ENCODE results near the gene FBXW8.

The FBXW8 gene

DNA sequence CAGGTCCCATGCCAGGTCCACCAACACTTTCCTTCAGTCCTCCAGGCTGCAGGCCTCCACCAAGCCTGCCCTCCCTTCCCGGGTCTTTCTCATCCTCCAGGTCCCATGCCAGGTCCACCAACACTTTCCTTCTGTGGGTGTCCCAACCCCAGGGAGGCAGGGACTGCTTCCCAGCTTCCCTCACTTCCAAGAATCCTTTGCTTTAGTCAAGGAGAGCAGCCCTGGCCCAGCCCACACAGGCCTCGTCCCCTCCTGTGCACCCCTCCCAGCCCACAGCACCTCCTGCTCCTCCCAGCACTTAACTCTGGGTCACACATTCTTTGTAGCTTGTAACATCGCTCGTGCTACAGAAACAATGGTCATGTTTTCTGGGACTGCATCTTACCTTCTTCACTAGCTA is 115.6 kb downstream of the FBXW8 start:
- no peak for FAIRE-seq

DNA sequence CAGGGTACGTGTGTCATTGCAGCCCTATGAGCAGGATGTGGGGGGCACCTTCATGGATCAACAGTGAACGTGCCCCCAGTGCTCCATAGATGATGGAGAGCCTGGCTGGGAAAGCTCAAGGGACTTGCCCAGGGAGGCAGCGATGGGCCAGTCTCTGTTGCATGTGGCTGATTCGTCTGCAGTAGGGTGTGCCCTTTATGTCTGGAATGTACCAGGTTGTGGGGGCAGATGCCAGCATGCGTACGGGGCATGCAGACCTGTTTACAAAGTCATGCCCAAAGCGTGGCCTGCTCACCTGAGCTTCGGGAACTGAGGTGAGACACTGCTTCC is 116.1 kb downstream of the FBXW8 start:
- FAIRE-seq = no peak

DNA sequence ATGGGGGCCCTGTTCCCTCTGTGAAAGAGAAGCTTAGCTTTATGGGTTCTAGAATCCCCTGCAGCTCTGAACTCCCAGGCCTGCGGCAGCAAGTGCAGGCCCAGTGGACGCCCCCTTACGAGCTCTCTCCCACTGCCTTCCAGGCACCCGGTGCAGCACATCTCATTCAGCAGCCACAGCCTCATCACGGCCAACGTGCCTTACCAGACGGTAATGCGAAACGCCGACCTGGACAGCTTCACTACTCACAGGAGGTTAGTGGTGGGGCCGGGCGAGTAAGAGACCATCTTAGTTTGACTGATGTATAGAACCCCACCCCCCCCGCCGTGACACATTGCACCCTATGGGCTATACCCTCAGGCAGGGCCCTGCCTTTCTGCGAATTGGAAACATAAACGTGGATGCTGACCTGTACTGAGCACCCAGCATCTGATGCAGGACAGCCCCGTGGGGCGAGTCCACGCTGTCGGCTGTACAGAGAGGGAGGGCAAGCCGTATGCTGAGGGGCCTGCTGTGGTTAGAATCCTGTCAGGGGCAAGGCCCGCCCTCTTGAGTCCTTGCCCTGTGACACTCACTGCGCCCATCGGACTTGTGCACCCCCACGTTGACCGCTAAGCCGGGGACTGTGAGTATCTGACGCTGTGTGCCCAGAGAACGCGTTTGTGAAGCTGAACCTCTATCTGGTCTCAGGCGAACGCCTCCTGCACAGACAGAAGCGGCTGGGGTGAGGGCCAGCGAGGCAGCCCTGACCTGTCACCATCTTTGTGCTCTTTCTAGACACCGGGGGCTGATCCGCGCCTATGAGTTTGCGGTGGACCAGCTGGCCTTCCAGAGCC is 116.7 kb downstream of the FBXW8 start:
- no peak for FAIRE-seq

DNA sequence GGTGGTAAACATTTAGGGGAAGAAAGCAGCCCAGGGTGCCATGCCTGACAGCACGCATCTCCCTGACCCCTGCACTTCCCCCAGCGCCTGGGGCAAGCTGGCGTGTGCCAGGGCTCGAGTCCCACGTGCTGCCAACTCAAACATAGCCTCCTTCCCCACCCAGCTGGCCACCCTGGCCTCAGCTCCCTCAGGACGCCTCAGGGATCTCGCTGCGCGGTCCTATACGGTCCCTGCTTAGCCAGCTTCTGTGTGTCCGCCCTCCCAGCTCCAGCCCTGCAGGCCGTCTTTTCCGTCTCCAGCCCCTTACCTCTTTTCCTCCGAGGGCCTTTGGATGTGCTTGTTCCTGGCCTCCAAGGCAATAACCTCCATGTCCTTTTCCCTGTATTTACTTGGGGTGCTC is 117.5 kb downstream of the FBXW8 start:
- no peak for FAIRE-seq

DNA sequence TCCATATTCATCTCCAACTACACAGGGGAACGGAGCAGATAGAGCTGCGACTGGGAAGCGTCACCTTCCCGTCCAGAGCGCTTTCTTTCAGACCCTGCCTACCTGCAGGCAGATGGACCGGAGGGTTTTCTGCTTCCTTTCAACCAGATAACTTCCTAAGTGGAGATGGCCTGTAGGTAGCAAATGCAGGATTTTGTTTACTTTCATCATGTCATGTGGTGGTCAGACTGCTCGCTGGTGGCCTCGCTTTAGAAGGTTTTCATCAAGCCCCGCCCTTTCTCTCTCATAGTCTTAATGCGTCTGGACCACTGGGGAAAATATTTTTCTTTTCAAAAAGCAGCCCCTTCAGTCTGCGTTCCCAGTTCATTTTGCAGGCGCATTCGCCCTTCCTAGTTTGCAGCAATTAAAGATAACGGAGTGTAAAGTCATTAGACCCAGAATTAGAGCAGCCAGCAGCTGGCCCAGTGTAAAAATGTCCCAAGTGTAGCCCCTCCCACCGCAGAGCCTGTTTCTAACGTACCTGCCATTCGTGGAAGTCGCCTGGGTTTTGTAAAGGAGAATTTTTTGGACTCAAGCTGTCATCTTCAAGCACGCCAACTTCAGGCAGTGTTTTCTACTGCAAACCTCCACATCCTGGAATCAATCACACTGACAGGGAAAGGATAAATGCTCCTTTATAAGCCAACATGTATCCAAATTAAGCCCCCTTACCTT is 119.6 kb downstream of the FBXW8 start:
- FAIRE-seq = no peak

DNA sequence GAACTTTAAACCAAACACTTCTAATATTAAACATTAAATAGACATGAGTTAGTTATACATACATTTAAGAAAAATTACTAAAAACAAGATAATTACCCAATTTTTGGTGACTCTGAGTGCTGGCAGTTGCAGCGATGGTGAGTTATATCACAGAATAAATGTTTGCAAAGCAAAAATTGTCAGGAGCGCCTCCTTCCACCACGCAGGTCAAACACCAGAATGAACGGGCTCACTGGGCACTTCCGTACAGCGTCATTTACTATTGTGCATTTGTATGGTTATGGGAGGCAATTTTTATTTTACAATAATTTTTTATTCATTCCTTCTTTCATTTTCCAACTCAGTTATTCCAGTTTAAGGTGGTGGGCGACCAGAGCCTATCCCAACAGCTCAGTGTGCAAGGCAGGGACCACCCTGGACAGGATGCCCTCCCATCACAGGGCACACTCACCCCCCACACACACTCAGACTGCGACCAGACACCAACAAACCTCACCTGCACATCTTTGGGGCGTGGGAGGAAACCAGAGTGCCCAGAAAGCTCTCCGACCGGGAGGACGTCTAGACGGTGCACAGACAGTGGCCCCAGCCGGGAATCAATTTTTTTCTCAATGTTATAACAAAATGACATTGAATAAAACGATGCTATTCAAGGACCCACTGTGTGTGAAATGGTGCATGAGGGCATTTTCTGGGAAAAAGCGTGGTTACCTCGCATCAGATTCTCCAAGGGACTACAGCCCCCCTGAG is 121.3 kb downstream of the FBXW8 start:
- no peak for FAIRE-seq

DNA sequence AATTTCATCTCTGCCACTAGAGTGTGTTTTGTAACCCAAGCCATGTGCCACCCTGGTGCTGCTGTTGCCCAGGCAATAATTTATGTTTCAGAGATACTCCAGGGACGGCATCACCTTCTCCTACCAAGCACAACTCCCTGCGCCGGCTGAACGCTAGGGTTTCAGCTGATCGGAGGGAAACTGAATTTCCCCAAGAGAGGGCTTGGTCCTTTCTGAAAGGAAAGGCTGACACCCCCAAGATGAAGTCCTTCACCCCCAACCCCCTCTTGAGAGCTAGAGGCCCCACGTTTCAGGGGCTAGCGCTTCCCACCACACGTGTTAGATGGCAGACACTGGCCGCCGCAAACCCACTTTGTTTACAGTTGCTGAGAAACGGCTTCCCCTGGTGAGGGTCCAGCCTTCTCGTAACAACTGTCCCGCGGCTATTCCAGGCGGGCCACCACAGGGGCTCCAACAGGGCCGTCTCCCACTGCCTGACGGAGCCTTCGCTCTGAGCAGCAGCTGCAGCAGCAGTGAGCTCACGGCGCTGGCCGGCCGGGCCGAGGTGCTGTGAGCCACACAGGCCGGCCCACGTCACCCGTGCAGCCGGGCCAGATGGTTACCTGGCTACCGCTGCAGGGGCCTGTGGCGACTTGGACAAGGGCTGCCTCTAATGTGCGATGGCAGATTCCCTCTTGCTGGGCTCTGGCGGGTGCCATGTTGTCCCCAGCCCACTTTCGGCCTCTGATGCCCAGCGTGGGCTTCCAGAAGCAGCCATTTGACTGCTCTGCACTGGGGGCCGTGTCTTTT is 122.0 kb downstream of the FBXW8 start:
- FAIRE-seq = no peak

DNA sequence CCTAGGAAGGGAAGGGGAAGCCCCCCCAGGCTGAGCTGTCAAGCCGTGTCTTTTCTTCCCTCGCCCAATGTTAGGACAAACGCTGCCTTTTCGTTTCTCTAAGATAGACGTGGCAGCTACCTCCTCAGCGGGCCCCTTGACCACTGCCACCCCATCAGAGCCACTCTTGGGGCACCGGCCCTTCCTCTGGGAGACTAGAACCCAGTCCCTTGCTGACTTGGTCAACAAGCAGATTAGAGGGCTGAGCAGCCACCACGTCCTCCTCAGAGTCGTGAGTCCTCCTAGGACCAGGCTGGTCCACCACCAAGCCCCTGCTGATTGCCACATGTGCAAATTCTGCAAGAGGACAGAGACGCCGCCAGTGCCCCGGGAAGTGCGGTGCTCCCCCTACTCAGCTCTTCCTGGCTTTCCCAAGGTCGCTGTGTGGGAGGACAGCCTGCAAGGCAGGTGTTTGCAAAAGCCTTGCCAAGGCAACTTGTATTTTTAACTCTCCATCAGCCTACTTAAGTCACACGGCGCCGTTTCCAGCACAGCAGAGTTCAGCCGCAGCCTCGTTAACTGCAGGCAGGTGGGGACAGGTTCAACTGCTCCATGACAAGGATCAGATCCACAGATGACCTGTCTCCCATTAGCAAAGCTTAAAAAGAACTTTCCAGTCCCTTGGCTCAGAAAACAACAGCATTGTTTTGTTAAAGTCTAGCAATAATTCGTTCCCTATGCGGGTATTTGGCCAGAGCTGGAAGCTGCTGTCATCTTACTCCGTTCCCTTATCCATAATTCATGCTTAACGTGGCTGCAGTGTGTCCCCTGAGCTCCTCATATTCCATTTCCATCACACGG is 122.9 kb downstream of the FBXW8 start:
- FAIRE-seq = no peak

DNA sequence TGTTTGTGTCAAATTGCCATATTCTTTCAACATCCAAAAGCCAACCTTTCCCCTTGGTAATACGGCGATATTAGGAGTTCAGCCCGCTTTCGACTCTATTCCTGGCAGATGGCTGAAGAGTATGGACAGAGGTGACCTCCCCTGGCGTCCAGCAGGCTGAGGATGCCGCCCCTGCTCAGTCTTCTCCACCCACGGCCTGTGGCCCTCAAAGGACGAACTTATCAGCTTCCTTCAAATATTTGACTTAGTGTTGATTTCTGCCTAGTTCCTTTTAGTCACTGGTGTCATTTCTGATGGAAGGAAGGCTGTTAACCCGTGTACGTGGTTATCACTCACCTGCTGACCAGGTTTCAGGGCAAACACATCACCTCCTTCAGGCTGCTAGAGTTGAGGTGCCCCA is 123.5 kb downstream of the FBXW8 start:
- no peak for FAIRE-seq

DNA sequence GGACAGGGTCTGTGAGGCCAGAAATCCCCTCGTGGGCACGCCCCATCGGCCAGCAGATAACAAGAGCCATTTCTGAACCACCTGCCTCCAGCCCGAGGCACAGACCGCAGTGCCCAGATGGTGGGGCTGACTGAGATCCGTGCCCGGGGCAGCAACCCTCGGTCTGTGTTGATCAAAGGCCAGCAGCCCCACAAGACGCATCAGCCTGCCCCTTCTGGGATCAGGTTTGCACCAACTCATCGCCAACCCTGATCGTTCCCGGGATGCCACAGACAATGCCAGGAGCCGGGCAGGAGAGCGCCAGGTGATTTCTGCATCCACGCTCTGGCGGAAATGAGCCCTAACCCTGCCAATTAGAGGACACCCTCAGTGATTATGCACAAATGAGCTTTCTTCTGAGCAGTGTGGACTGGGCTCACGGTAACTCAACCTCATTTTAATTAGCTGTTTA is 124.0 kb downstream of the FBXW8 start:
- no peak for FAIRE-seq

DNA sequence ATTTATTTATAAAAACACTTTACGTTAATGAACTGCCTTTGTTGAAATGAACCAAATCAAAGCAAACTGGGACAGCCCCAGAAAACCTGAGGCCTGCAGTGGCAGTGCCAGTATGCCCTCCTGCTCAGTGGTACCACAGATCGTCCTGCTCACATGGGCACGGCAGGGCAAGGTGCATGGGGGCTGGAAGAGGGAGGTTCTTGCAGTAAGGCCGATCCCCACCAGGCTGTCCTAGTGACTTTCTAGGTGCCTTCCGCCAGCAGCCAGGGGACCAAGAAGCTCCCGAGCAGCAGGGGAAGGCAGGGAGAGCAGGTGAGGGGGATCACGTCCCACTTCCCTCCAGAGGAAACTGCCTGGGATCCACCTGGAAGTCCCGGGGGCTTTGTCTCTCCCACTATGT is 124.5 kb downstream of the FBXW8 start:
- no peak for FAIRE-seq

DNA sequence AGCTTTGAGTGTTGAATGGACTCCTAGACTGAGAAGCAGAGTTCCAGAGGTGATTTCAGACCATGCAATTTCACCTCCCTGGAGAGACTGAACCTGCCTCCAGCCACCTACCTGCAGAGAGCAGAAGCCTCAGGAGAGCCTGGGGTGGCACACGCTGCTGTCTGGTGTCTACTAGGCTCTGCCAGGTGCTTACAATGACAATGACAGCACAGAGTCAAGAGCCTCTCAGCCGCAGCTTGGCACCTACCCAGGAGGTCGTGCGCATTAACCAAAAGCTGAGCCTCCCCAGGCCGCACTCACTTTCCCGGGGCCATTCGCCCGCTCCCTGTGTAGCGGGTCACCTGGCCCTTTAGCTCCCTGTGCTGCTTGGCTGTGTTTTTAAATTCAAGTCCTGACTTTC is 125.3 kb downstream of the FBXW8 start:
- FAIRE-seq = no peak

DNA sequence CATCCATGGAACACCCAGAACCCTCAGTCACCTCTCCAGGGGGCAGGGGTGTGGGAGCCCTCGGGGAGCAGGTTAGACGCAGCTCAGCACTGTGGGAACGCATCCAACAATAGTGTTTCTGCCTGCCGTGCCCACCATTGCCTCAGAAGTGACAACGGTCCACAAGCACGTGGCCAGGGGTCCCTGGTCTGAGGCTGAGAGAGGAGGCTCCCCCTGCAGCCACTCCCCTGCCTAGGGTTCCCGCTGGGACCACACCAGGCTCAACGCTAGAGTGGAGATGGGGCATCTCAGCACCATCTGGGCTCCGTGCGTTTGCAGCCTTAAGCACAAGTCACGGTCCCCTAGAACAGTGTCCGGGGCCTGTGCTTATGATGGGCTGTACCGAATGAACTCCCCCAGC is 125.8 kb downstream of the FBXW8 start:
- no peak for FAIRE-seq

DNA sequence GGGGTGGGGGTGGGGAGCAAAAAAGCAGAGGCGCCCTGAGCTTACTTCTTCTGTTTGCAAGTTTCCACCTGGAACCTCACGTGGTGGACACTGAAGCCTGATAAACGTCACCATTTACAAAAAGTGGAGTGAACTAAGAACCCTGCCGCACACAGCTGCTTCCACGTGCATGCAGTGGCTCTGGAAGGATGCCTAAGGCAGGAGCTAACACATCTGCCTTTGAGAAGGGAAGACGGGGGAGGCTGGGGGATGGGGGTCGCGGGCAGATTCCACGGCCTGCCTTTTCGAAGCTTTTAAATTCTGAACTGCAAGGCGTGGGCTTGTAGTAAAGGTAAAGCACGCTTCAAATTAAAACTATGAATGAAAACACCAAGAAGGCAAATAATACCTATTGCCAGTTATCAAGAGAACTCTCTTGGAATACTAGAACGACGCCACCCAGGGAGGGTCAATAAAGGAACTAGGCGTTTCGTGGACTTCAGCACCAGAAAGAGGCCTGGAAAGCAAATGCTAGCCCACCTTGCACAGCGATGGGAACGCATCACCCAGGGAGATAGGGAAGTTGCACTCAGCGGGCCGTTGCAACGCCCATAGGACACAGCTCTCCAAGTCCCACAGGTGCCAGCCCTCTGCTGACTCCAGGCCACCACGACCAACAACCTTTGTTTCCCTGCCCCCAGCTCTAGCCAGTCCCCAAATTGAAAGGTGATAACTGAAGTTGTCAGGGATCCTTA is 126.7 kb downstream of the FBXW8 start:
- no peak for FAIRE-seq

DNA sequence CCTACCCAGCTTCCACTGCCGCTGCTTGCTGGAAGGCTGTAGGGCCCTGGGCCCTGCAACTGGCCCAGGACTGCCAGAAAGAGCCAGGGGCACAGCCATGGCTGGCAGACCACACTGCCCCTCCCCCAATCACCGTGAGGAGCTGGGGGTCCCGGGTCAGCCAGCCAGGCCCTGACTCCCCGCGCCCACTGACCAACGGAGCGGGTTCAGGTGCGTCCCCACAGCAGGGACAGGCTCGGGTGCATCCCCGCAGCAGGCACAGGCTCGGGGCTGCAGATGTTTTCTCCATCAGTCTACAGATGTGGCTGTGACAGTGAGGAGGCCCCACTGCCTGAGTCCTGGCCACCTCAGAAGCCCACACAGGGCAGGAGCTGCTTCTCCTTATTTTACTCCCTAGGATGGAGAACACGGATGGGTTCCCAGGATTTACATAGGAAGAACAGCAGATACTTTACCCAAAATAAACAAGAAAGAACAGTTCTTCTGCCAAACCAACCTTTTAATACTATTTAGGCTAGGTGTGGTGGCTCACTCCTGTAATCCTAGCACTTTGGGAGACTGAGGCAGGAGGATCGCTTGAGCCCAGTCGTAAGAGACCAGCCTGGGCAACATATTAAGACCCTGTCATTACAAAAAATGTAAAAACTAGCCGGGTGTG is 127.4 kb downstream of the FBXW8 start:
- FAIRE-seq = no peak

DNA sequence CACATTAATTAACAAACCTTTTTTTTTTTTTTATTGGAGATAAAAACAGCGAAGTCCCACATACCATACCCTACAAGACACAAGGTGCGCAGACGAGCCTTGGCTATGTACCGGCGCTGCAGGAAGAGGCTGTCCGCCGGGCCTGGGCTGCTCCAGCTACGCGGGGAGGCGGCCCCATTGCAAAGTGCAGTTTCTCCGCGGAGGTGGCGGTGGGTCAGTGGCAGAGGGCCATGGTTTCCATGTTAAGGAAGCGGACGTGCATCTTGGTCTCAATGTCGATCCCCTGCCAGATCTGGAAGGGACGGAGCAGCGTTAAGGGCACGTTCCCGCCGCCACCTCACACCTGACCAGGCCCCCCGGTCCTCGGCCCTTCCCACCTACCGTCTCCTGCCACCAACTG is 128.2 kb downstream of the FBXW8 start:
- FAIRE-seq = no peak

DNA sequence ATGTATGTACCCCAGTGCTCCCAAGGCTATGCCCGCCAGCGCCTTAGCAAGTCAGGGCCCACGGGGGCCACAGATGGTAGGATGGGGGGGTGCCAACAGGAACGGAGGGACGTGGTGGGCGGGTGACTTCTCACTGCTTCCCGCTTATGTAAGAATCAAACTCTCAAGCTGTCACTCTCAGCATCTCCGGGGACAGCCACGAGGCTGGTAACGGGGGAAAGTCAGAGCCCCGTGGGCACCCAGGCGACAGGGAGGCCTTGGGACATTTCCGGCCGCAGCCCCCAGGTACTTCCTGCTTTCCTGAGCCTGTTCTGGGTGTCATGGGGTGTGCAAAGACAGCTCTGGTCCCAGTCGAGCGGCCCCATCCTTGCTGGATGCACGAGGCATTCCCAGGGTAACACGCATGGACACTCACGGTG is 129.2 kb downstream of the FBXW8 start:
- no peak for FAIRE-seq

DNA sequence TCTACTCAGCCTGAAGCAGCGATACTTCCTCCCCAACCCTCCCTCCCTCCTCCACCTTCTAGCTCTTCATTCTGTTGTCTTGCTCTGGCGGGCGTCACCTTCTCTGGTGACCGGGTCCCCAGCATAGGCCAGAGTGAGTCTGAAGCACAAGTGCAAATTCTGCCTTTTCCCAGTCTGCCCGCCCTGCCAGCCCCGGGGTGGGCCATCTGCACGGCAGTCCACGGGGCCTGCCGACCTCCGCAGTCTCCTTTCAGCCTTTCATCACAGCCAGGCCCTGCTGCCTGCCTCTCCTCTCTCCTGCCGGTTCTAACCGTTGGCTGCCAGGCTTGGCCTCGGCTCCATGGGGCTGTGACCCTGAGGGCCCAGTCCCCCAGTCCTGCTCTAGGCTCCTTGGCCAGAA is 129.7 kb downstream of the FBXW8 start:
- FAIRE-seq = no peak

DNA sequence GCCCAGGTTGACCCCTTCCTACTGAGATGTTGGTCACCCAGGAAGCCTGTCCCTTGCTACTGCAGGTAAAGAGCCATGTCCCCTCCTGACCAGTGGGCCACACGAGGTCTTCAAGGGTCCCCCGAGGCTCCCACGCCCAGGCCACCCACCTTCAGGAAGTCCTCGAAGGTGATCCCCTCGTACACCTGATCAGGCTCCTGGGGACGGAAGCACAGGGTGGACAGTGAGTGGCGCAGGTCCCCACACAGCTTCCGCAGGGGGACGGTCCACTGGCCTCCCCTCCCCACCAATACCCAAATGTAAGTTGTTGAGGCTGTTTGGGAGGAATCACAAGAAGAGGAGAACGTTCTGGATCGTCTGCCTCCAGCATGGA is 131.0 kb downstream of the FBXW8 start:
- no peak for FAIRE-seq

DNA sequence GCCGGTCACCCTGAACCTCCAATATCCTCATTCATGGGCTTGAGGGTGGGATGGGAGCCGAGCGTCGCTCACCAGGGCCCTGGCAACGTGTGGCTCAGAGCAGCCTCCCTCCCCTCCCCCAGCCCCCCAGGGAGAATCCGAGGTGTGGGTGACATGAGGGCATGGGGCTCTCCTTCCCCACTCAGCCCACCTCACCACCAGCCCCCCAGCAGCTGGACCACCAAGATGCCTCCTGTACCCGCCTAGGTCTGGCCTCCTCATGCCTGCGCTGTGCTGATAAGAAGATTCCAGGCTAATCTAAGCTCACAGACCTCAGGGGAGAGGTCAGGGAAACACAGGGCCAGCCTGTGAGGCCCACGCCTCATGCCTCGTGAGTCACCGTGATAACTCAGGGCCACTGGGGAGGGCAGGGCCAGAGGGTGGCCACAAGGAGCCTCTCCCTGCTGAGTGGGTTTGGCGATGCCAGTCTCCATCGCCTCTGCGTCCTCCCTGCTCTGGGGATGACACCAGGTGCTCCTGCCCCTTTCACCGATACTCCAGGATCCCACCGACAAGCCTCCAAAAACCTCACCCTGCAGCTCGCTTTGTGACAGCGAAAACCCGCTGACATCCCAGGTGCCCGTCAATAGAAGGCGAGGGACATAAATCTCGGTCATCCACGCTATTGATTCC is 131.6 kb downstream of the FBXW8 start:
- FAIRE-seq = no peak

All from endometrium (tissue), 2 donors.